ENCODE results near the gene IL1R2. TPM values are rescaled to one million over a fixed set of nuclear protein-coding genes. Genes with fewer than 3 reads are reported as not detected.

Gene IL1R2
- total RNA-seq, 4 donors from 2014 or later = 55.3 to 103 (median 80.7) TPM

DNA sequence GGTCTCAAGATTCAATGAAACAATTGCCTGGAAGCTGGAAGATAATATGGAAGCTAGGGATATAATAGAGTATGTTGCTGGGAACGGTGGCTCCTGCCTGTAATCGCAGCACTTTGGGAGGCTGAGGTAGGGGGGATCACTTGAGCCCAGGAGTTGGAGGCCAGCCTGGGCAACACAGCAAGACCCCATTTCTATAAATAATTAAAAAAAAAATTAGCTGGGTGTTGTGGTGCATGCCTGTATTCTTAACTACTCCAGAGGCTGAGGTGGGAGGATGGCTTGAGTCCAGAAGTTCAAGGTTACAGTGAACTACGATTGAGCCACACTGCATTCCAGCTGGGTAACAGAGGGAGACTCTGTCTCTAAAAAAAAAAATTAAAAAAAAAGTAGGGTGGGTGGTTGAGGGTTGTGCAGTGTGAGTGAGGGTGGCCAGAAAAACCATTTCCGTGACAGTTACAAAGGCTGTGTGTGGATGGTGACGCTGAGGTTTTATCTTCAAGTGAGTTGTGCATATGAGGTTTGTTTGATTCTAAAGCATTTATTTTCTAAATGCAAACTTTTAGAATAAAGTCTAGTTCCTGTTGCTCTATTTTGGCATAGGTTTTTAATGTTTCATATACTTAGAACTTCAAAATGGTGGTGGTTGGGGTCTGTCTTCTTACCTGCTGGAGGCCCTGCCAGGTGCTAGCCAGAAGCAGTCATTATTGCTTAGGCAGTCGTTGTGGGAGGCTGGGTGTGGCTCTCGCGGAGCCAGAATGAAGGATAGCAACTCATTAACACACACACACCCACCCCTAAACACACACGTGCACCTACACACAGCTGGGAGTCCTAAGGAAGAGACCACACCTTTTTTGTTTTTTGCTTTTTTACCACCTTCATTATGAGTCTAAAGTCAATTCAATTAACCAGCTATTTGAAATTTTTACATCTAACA, 4.7 kb upstream of the IL1R2 start:
- Histone ChIP-seq H3K4me1 (peaks cover 51% of the 10 kb centered on the region), H3K36me3 (no peaks in the 10 kb centered on the region), H3K27ac (no peak overlapping the region), H3K4me3 (no peak overlapping the region), H3K9me3 (no peaks in the 10 kb centered on the region), H3K27me3 (no peaks in the 10 kb centered on the region)
- no peak for DNase-seq (ENCODE audit: low spot score in 2 of 2)
- WGBS = 58% methylated on average over 9 of the region's 9 CpGs
- TF ChIP-seq, protein P1, sequence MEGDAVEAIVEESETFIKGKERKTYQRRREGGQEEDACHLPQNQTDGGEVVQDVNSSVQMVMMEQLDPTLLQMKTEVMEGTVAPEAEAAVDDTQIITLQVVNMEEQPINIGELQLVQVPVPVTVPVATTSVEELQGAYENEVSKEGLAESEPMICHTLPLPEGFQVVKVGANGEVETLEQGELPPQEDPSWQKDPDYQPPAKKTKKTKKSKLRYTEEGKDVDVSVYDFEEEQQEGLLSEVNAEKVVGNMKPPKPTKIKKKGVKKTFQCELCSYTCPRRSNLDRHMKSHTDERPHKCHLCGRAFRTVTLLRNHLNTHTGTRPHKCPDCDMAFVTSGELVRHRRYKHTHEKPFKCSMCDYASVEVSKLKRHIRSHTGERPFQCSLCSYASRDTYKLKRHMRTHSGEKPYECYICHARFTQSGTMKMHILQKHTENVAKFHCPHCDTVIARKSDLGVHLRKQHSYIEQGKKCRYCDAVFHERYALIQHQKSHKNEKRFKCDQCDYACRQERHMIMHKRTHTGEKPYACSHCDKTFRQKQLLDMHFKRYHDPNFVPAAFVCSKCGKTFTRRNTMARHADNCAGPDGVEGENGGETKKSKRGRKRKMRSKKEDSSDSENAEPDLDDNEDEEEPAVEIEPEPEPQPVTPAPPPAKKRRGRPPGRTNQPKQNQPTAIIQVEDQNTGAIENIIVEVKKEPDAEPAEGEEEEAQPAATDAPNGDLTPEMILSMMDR (IDR thresholded peaks at IDR 0.05) = no peak
- TF ChIP-seq EP300 (IDR thresholded peaks at IDR 0.05) (no peak), POLR2A (IDR thresholded peaks at IDR 0.05) (no peak), POLR2AphosphoS5 (IDR thresholded peaks at IDR 0.05) (no peak)

DNA sequence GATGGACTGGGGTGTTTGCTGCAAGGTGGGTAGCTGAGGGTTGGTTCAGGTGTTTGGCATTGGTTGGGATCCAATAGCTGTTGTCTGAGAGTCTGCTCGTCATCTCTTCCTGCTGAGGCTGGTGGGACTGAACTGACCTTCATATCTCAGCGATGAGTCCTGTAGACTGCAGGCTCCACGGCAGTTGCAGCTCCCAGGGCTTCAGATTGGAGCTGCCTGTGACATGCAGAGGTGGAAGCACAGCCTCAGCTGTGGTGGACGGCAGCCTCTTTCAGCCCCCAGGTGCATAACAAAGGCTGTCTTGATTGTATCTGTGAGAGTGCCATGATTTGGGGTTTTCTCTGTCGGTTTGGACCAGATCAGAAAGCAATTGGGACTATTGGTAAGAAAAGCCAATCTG, 3.9 kb upstream of the IL1R2 start:
- peaks cover 45% of the 10 kb centered on the region for H3K4me1 ChIP-seq
- no peak overlapping the region for H3K27ac ChIP-seq
- no peaks in the 10 kb centered on the region for H3K9me3 ChIP-seq
- no peak for DNase-seq (ENCODE audit: low spot score in 2 of 2)
- H3K4me3 ChIP-seq = no peak overlapping the region
- H3K27me3 ChIP-seq = no peaks in the 10 kb centered on the region
- TF ChIP-seq POLR2AphosphoS5 (IDR thresholded peaks at IDR 0.05) (no peak), POLR2A (IDR thresholded peaks at IDR 0.05) (no peak)
- 82% methylated on average over 4 of the region's 5 CpGs for WGBS
- no peaks in the 10 kb centered on the region for H3K36me3 ChIP-seq

DNA sequence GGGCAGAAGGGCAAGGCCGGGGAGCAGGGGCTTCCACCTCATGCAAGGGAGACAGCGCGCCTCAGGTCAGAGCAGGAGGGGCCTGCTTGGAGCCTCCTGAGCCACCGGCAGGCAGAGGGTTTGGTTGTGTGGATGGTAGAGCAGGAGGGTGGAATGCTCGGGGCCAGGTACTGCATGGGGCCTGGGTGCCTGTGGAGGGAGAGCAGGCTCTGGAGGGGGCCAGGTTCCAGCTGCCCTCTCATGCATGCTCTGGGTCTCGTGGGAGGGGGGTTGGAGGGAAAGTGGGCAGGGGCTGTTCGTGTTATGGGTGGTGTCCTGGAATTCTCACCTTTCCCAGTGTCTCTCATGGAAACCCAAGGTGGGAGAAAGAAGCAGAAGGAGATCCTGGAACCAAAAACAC, 3.2 kb upstream of the IL1R2 start:
- H3K27ac ChIP-seq = no peak overlapping the region
- TF ChIP-seq, protein P1 (IDR thresholded peaks at IDR 0.05) = no peak
- TF ChIP-seq POLR2A (IDR thresholded peaks at IDR 0.05) (no peak), EP300 (IDR thresholded peaks at IDR 0.05) (no peak), POLR2AphosphoS5 (IDR thresholded peaks at IDR 0.05) (no peak)
- no peaks in the 10 kb centered on the region for H3K9me3 ChIP-seq
- no peaks in the 10 kb centered on the region for H3K27me3 ChIP-seq
- 93% methylated on average over 7 of the region's 7 CpGs for WGBS
- H3K36me3 ChIP-seq = no peaks in the 10 kb centered on the region
- H3K4me3 ChIP-seq = no peak overlapping the region
- H3K4me1 ChIP-seq = peaks cover 38% of the 10 kb centered on the region
- DNase-seq (ENCODE audit: low spot score in 2 of 2) = no peak

DNA sequence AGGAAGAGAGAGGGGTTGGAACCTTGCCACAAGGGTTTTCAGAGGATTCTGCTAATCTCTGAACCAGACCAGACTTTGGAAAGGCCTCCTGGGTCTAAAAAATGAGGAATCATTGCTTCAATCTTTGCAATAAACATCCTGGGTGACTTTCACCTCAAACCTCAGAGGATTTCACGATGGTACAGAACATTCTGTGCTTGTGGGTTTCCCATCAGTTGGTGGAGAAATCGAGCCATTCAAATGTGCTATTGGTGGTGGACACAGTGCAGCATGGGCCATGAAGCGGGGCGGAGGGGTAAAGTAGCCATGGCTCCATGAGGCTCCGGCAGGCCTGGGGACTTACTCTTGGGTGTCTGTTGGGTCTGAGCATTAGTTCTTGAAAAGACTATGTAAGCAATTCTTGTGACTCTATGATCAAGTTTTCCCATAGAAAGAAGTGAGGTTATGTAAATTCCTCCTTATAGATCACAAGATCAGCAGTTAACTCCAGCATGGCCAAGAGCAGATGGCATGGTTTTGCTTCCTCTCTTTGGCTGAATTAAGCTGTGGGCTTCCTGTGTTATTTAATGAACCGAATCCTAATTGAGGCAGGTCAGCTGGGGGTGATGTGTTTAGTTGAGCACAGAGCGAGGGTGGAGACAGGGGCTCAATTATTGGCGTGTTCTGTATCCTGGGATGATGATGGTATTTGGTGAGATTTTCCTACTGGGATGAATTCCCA, 1.9 kb upstream of the IL1R2 start:
- H3K27ac ChIP-seq = no peak overlapping the region
- H3K27me3 ChIP-seq = no peaks in the 10 kb centered on the region
- peaks cover 25% of the 10 kb centered on the region for H3K4me1 ChIP-seq
- H3K4me3 ChIP-seq = no peak overlapping the region
- 87% methylated on average over 8 of the region's 8 CpGs for WGBS
- no peaks in the 10 kb centered on the region for H3K36me3 ChIP-seq
- no peak for DNase-seq (ENCODE audit: low spot score in 2 of 2)
- no peaks in the 10 kb centered on the region for H3K9me3 ChIP-seq
- TF ChIP-seq EP300 (IDR thresholded peaks at IDR 0.05) (peak; percentile 61), POLR2A (IDR thresholded peaks at IDR 0.05) (no peak), POLR2AphosphoS5 (IDR thresholded peaks at IDR 0.05) (peak in 1 of 3 donors; percentile 30)

DNA sequence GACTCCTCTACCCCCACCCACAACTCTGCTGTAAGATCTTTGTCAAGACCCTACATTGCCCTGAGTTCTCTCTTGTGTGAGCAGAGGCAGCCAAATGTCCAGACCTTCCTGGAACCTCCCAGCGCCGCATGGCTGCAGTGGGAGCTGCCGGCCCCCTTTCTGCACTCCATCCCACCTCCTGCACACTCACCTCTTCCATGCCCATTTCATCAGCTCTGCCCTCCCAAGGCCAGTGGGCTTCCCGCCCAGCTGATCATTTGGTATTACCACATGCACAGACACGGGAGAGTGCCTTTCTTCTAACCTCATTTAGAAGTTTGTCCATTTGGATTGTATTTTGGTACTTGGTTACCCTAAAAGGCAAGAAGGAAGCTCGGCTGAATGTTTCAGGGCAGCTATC, 2.0 kb downstream of the IL1R2 start:
- Histone ChIP-seq H3K4me1 (peaks cover 22% of the 10 kb centered on the region), H3K9me3 (no peaks in the 10 kb centered on the region), H3K27ac (no peak overlapping the region), H3K36me3 (no peaks in the 10 kb centered on the region), H3K27me3 (no peaks in the 10 kb centered on the region), H3K4me3 (peak overlapping the region; percentile 24)
- no peak for DNase-seq (ENCODE audit: low spot score in 2 of 2)
- 78% methylated on average over 6 of the region's 6 CpGs for WGBS
- TF ChIP-seq EP300 (IDR thresholded peaks at IDR 0.05) (no peak), POLR2AphosphoS5 (IDR thresholded peaks at IDR 0.05) (no peak), POLR2A (IDR thresholded peaks at IDR 0.05) (no peak)
- TF ChIP-seq, protein P1 (IDR thresholded peaks at IDR 0.05) = no peak

DNA sequence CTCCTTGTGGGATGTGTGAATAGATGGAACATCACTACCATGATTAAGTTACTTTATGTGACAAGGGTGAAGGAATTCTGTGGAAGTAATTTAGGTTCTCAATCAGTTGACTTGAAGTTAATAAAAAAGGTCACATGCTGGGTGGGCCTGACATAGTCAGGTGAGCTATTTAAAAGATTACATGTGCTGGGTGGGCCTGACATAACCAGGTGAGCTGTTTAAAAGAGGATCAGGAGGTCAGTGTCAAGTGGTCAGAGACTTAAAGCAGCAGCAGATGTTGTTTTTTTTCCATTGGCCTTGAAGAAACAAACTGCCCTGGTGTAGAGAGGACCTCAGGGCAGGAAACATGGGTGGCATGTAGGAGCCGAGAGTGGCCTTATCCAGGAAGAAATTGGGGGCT, 3.3 kb downstream of the IL1R2 start:
- DNase-seq (ENCODE audit: low spot score in 2 of 2) = no peak
- H3K36me3 ChIP-seq = no peaks in the 10 kb centered on the region
- WGBS = 59% methylated on average over 1 of the region's 1 CpG
- no peak overlapping the region for H3K27ac ChIP-seq
- no peaks in the 10 kb centered on the region for H3K9me3 ChIP-seq
- H3K27me3 ChIP-seq = no peaks in the 10 kb centered on the region
- no peak for TF ChIP-seq POLR2A (IDR thresholded peaks at IDR 0.05)
- no peak overlapping the region for H3K4me3 ChIP-seq
- H3K4me1 ChIP-seq = peaks cover 24% of the 10 kb centered on the region

Data from suprapubic skin (tissue), 4 donors.